Left hindlimb (tissue), 1 donor: ENCODE results near the gene IL18BP.

Experiments used
- DNase-seq: peaks from one replicate; pipeline ENCODE4 v3.0.0-alpha.2; 2018

IL18BP gene

GRCh38 chr11:71998649-71999310 lies at the start of gene IL18BP:
IL18BP (plus strand) TSS chr11:71998909; CDS start chr11:71999985, 1,076 bp downstream.
- no peak for DNase-seq

- no peak for DNase-seq
Observed at GRCh38 chr11:71949034-71949433, 49.7 kb upstream of the IL18BP start.

- no peak for DNase-seq
Observed at GRCh38 chr11:71951741-71952310, 46.9 kb upstream of the IL18BP start.

GRCh38 chr11:71955898-71956456 lies 42.7 kb upstream of the IL18BP start:
- DNase-seq: no peak

- DNase-seq: no peak
Observed at GRCh38 chr11:71962428-71963038, 36.2 kb upstream of the IL18BP start.

- DNase-seq: no peak
Observed at GRCh38 chr11:71963468-71963867, 35.2 kb upstream of the IL18BP start.

- no peak for DNase-seq
Observed at GRCh38 chr11:71964641-71965040, 34.1 kb upstream of the IL18BP start.

- no peak for DNase-seq
Observed at GRCh38 chr11:71971680-71972079, 27.0 kb upstream of the IL18BP start.

- DNase-seq: no peak
Observed at GRCh38 chr11:71976551-71976950, 22.2 kb upstream of the IL18BP start.

GRCh38 chr11:71977090-71977489 lies 21.6 kb upstream of the IL18BP start:
- DNase-seq: no peak

- no peak for DNase-seq
Observed at GRCh38 chr11:71977743-71978418, 20.8 kb upstream of the IL18BP start.

- no peak for DNase-seq
Observed at GRCh38 chr11:71979094-71979493, 19.6 kb upstream of the IL18BP start.

GRCh38 chr11:71979602-71980001 lies 19.1 kb upstream of the IL18BP start:
- DNase-seq: no peak

GRCh38 chr11:71986131-71986530 lies 12.6 kb upstream of the IL18BP start:
- no peak for DNase-seq

GRCh38 chr11:71987521-71987920 lies 11.2 kb upstream of the IL18BP start:
- no peak for DNase-seq

GRCh38 chr11:71988050-71988449 lies 10.7 kb upstream of the IL18BP start:
- no peak for DNase-seq

GRCh38 chr11:71990701-71991100 lies 8.0 kb upstream of the IL18BP start:
- DNase-seq: no peak

GRCh38 chr11:71991494-71991893 lies 7.2 kb upstream of the IL18BP start:
- no peak for DNase-seq

- DNase-seq: no peak
Observed at GRCh38 chr11:71992136-71992730, 6.5 kb upstream of the IL18BP start.

- DNase-seq: no peak
Observed at GRCh38 chr11:71994786-71995185, 3.9 kb upstream of the IL18BP start.

GRCh38 chr11:71995726-71996291 lies 2.9 kb upstream of the IL18BP start:
- DNase-seq: no peak

GRCh38 chr11:71996517-71996916 lies 2.2 kb upstream of the IL18BP start:
- no peak for DNase-seq

GRCh38 chr11:71996946-71997345 lies 1.8 kb upstream of the IL18BP start:
- DNase-seq: no peak
